NCI-H748 (cell line): Measurements from ENCODE around the gene FLT3.
"Not testable (repeated sequence)": the region's sequence is repeated elsewhere in the genome, so short reads cannot be mapped to it uniquely, and the experiment has no call there.

Experiments
- DNase-seq: peaks from one replicate; lab custom pipeline; 2025; ENCODE audit not compliant: unreplicated experiment; lab: John Stamatoyannopoulos, UW

FLT3 gene

DNA sequence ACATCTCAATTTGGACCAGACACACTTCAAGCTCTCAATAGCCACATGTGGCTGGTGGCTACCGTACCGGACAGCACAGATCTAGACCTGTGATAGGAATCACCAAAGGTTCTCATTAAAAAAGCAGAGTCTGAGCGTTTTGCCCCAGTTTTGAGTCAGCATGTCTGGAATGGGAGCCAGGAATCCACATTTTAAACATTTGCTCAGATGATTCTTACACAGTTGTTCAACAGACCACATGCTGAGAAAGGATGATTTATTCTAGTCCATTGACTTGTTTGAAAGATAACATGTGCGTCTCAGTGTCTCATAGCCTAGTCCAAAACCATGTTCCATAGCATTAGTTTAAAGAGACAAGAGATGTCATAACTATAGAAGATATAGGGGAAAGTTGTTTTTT lies 53.4 kb downstream of the FLT3 start:
- DNase-seq = no peak

DNA sequence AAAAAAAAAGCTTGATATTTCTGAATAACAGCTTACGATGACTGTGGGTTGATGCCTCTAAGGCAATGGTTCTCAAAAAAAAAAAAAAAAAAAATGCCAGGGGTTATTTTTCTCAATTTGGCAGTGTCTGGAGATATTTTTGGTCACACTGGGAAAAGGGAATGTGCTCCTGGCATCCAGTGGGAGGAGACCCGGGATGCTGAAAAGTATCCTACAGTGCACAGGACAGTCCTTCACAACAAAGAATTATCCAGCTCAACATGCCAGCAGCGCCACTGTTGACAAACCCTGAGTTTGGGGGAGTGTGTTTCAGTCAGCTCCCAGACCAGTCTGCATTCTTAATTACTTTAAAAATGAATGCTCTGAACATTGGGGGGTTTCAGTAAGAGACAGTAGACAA lies 54.5 kb downstream of the FLT3 start:
- DNase-seq = no peak

DNA sequence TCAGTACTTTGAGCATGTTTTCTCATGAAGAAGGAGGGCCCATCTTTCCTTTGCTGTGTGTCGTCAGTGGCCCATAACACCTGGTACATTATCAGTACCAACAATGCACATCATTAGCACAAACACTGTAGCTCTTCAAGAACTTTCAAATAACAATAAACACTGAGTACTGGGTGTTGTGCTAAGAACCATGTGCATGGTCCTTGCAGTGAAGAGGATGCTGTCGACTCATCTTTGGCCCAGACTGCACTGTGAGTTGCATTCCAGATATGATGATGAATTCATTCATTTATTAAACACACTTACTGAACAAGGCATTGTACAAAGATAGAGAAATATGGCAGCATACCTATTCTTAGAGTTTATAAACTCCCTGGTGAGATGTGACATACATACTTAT lies 55.8 kb downstream of the FLT3 start:
- DNase-seq = no peak

DNA sequence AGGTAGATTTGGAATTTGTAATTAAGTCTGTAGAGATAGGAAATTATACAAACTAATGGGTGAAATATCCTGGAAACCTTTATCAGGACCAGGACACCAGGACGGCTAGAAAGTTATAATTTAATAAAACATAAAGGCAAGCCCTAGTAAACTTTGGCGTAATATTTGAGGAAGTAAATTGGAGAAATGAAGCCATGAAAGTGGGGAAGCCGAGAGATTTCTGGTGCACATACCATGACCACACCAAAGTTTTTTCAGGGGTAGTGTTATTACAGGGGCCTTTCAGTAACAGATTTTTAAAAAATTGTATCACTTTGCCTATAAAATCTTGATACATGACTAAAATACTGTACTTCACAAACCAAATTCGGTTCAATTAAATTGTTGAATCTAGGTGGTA lies 57.2 kb downstream of the FLT3 start:
- DNase-seq = no peak

DNA sequence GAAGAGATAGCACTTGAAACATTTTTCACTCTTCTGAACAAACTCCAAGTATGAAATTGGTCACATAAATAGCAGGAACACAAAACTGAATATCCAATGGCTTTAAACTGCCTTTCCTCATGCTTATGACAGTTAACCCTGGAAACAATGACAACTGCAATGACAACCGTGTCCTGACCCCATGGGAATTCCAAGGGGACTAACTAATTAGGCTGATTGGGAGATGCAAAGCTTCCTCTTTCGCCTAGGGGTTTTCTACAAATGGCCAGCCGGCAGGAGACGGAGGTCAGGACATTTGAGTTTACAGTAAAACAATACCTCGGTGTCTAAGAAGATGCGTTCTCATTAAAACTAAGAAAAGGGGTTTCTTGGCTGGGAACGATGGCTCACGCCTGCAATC lies 58.9 kb downstream of the FLT3 start:
- no peak for DNase-seq

DNA sequence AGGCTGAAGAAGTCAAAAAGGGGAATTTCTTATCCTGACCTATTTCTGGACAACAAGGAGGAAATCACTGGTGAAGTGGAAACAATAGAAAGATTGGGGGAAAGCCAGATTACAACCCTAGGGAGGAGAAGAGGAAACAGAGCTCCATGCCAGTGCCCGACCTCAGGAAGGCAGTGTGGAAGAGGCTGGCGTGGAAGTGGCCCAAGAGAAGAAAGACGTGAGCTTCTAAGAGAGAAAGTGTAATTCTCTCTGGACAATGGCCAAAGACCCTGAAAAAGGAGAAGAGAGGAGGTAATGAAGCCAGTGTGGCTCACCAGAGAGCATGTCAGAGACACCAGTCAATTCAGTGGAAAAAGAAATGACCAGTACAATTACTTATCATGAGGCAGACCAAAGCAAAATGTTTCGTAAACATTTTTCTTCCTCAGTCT lies 59.3 kb downstream of the FLT3 start:
- DNase-seq = no peak

DNA sequence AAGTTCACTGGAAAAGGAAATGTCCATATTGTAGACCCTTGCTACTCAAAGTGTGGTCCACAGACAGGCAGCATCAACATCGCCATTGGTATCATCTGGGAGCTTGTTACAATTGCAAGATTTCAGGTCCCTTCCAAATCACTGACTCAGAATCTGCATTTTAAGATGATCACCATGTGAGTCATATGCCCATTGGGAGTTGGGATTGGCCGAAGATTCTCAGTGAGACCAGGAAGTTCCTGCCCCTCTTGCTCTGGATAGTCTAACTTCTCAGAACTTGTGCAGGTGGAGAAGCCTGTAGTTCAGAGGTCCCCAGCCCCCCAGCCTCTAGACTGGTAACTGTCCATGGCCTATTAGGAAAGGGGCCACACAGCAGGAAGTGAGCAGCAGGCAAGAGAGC lies 63.0 kb downstream of the FLT3 start:
- DNase-seq = no peak

DNA sequence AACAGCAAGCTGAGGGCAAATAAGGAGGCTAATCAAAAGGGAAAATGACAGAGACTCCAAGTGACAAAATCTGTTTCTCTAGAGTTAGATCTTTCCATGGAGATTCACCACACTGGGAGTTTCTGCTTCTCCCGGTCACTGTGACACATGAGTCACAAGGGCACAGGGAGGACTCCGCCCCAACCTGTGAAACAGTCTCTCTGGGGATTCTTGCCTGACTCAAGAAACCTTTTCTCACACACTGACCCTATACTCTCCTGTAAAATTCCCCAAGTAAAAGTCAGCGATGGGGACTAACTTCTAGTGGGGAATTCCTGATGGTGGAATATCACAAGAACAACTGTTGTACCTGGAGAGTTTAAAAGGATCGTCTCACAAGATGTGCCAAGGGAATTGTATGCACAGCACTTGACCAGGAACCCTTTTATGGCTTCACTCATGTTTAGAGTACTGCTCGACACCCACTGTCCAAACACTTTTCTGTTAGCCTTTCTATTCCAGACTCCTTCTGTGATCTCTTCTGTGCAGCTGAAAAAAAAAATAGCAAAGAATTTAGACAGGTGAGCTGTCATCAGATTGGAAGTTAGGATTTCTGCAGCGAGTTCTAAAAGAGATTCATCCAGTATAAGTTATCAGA lies 65.1 kb downstream of the FLT3 start:
- DNase-seq = peak; percentile 53

DNA sequence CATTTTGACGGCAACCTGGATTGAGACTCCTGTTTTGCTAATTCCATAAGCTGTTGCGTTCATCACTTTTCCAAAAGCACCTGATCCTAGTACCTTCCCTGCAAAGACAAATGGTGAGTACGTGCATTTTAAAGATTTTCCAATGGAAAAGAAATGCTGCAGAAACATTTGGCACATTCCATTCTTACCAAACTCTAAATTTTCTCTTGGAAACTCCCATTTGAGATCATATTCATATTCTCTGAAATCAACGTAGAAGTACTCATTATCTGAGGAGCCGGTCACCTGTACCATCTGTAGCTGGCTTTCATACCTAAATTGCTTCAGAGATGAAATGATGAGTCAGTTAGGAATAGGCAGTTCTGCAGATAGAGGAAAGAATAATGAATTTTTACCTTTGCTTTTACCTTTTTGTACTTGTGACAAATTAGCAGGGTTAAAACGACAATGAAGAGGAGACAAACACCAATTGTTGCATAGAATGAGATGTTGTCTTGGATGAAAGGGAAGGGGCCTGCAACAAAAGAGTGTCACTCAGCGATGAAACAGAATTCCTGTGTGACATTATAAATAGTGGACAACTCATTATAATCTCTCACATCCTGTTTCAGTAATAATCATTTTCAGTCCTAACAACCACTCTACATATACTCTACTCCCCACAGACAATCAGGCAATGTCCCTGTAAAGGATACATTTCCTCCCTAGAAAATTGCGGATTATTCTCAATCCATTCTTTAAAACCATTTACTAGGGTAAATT lies 66.3 kb downstream of the FLT3 start:
- no peak for DNase-seq

DNA sequence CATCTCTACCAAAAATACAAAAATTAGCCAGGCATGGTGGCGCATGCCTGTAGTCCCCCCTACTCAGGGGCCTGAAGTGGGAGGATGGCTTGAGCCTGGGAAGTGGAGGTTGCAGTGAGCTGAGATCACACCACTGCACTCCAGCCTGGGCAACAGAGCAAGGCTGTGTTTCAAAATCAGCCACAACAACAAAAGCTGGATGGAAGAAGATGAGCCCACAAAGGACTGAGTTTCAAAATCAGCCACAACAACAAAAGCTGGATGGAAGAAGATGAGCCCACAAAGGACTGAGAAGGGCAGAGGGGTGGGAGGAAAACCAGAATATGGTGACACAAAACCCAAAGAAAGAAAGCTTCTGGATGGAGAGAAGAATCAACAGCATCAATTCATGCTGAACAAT lies 67.9 kb downstream of the FLT3 start:
- not testable (repeated sequence) for DNase-seq

DNA sequence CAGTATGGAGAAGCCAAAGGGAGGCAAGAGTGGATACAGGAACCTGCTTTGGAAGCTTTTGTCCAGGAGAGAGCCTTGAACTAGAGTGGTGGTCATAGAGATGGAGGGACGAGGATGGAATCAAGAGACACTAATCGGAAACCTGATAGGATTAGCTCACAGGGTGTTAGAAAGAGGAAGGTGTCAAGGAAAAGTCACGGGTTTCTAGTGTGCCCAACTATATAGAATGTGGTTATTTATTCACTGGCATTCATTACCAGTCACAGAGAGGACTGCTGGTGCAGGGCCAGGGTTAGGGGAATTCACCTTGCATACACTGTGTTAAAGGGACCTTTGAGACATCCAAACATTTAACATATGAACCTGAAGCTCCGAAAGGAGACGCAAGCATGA lies 68.5 kb downstream of the FLT3 start:
- DNase-seq = no peak

DNA sequence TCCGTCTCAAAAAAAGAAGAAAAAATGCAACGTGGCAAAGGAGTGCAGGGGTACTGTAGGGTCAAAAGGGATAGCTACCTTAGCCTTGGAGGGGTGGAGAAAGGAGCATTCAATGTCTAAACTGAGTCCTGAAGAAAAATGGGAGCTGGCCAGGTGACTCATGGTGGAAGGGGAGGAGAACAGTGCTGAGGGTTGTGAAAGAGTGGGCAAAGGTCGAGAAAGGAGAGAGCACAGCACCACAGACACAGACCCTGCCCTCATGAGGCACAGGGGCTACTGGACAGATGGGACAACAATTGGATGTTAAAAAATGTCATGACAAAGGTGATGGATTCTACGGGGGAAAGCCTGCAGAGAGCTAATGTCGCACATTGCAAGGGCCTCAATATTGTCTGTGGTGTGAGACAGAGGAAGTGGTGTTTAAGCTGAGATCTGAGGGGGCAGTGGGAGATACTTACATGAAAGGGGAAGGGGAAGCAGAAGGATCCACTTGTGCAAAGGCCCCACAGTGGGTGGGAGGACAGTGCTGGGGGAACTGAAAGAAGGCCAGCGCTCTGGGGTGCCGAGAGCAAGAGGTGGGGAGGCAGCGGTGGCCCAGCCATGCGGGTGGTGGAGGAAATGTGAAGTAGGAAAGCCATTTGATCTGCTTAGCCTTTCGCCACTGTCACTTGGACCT lies 69.0 kb downstream of the FLT3 start:
- DNase-seq = no peak

DNA sequence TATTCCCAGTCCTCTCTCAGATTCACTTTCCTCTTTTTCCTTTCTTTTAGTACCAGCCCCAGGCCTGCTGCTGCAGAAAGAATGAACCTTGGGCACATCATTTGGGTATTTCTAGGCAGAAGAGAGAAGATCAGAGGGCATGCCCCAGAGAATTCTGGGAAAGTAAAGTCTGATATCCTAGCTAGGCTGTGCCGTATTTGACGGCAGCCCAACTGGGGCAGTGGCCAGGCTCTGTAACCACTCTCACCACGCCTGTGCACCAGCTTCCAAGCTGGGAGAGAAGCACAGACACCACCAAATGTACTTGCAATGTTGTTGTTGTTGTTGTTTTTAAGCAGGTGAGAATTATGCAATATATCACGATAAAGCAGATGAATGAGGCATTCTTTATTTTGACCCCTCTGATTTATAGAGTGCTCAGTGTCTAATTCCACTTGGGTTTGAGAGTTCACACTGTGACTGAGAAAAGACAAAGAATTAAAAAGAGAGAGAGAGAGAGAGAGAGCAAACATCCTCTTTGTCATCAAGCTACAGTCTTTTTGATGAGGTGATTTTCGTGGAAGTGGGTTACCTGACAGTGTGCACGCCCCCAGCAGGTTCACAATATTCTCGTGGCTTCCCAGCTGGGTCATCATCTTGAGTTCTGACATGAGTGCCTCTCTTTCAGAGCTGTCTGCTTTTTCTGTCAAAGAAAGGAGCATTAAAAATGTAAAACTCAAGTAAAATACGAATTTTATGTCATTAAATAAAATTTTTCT lies 72.6 kb downstream of the FLT3 start:
- no peak for DNase-seq

DNA sequence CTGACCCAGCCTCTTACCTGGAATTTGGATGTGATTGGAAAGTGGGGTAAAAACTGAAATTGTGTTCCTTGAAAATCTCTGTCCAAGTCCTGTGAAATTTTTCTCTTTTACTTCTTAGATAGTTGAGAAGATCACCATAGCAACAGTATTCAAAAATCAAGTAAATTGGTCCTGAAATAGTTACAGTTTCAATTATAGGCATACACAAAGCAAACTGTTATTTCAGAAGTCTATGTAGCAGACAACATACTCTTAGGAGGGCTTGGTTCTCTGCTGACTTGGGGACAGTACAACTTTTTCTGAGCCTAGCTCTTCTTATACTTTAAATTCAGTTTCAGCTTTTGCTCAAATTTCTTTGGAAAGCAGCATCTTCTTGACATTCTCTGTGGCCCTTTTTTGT lies 73.3 kb downstream of the FLT3 start:
- DNase-seq = no peak

DNA sequence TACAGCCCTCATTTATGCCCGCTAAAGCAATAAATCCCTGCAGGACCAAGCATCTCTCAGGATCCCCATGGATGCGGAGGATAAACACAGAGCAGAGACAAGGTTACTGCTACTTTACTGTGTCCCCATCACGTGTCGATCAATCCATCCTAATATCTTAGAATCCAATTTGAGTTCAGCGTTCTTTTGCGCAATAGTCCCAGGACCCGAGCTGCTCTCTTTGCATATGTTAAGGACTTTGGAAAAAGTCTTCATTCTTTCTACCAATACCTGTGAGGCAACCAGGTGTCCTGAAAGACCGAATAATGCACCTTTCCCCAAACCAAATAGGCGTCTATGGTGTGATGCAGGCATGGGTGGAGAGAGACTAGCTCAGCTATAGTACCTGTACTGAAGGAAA lies 73.9 kb downstream of the FLT3 start:
- DNase-seq = no peak

DNA sequence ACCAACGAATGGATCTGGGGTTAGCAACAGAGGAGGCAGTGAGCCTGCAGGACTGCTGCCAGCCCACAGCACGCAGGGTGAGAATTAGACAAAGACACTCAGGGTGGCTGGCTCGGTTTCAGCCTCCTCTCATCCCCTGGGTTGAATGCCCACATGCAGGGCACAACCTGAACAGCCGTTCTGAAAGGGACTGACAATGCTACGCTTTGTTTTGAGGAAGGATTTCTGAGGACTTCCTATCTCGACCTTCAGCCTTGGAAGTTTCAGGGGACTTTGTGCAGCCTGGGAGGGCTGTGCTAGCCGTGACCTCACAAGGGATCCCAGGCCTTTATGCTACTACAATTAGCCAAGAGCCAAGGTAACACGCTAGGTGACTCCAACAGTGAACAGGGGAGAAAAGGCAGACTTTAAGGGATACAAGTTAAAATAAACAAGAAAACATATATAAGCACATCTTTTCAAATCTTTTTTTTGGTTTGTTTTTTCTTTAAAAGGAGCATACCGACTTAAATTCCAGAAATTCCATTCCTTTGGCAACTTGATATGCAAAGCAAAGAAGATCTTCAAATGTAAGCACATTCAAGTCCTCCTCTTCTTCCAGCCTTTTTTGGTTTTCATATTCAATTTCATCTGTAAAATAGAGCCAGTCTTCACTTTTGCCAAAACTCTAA lies 77.4 kb downstream of the FLT3 start:
- no peak for DNase-seq

DNA sequence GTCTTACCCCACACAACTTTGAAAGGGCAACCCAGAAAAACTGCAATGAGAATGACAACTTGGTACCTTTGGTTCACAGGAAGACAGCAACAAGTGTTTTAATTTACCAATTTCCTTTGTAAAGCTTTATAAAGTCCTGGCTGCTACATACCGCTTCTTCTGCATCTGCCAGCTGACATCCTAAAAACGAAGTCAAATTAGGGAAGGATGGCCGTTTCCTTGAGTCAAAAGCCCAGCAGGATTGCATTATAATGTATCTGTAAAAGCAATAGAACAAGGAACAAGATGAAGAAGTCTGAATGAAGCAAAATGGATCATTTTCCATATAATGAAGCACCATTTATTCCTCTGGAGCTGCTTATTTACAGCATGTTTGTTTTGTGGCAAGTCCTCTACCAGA lies 86.1 kb downstream of the FLT3 start:
- DNase-seq = no peak

DNA sequence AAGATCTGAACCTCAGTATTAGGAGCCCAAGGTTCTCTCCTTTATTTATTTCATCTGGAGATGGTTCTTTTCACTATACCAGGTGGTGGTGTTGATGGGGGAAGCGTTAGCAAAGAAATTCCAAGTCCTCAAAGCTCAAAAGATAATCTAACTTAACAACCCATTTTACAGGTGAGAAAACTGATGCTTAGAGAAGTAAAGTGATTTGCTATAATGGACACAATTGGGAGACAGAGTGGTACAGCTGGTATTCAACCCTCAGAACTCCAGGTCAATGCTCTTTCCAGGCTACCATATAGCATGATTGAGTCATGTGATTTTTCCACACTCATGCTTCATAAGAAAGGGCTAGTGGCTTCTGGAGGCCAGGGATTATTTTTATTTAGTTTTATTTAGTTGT lies 86.9 kb downstream of the FLT3 start:
- no peak for DNase-seq

DNA sequence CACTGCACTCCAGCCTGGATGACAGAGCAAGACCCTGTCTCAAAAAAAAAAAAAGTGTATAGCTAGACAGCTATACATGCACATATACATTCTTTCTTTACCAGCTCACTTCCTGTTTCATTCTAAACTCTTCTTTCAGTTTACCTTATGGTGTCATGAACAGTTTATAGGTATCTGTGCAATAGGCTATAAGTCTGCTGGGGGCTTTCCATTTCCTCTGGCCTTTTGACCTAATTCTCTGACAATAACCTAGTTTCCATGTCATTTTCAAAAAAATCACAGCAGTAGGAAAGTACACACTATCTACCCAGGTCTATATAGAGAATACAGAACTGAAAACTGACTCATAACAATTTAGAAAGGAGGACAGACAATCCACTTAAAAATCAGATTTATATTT lies 87.5 kb downstream of the FLT3 start:
- DNase-seq = no peak

DNA sequence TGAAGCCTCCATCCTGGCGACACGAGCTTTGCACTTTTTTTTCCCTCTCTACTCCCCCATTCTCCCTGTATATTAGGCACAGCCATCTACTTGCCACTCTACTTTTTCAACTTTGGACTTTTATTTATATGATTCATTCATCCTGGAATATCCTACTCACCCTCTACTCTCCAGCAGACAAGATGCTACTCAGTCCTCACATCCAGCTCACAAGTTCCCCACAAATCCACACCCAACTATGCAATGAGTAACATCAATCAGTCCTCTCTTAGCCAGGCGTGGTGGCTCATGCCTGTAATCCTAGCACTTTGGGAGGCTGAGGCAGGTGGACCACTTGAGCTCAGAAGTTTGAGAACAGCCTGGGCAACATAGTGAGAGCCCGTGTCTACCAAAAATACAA lies 88.0 kb downstream of the FLT3 start:
- no peak for DNase-seq

DNA sequence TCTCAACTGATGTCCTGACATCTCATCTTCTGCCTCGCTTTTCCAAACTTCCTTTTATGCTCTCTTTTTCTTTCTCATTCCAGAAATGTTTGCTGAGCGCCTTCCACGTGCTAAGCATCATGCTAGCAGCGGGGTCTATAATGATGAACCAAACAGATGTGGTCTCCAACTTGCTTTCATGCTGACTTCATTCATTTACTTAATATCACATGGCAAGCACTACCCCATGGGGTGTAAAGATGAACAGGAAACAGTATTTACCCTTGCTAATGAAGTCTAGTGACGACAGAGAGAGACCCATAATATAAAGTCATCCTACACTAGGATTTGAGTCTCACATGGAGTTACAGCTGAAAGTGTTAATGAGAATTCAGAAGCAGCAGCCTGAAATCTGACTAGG lies 90.3 kb downstream of the FLT3 start:
- peak; percentile 65 for DNase-seq
